K562 (cell line): ENCODE results near the gene CDC6. TPM values are rescaled to one million over a fixed set of nuclear protein-coding genes. Genes with fewer than 3 reads are reported as not detected.

Source experiments
- BCOR ChIP-seq: fragments of 450-650 bp; IDR thresholded peaks from 2 replicates; pipeline ENCODE4 v1.6.1; 2016
- COPS2 ChIP-seq: fragments of 450-650 bp; conservative IDR thresholded peaks from 2 replicates; pipeline ENCODE4 v1.6.1; 2016; ENCODE audit warnings: mild to moderate bottlenecking, moderate library complexity
- ILK ChIP-seq: fragments of 450-650 bp; IDR thresholded peaks from 2 replicates; pipeline ENCODE4 v1.6.1; 2016; ENCODE audit warnings: missing genetic modification characterization, low read depth, mild to moderate bottlenecking, missing compliant biosample characterization, moderate library complexity, borderline replicate concordance
- KDM5B ChIP-seq: fragments of 200-600 bp; sonication (generic); IDR thresholded peaks from 2 replicates; pipeline ENCODE4 v1.6.1; 2012; ENCODE audit warnings: low read depth, mild to moderate bottlenecking, moderate library complexity, low read length, control low read depth, inconsistent platforms; ENCODE audit not compliant: insufficient replicate concordance
- NONO ChIP-seq, 2 experiments: fragments of 200-400 bp in 1 of 2; fragments of 450-650 bp in 1 of 2; formaldehyde crosslinking in 1 of 2; IDR thresholded peaks; 2 replicates each; pipeline ENCODE4 v1.6.1; 2017; ENCODE audit warnings: low read depth in 2 of 2, mild to moderate bottlenecking in 2 of 2, moderate library complexity in 2 of 2, low read length in 1 of 2
- RAD21 ChIP-seq, 2 experiments: fragments of 250-450 bp in 1 of 2; fragments of 450-650 bp in 1 of 2; sonication (Bioruptor Pico) in 1 of 2; formaldehyde crosslinking in 1 of 2; IDR thresholded peaks in 1 of 2; conservative IDR thresholded peaks in 1 of 2; 2 replicates each; pipeline versions ENCODE4 v1.4.0 to v1.8.0; 2020 to 2022; ENCODE audit warnings: mild to moderate bottlenecking in 2 of 2, moderate library complexity in 1 of 2
- SRSF3 ChIP-seq: fragments of 200-400 bp; formaldehyde crosslinking; IDR thresholded peaks from 2 replicates; pipeline ENCODE4 v1.6.1; 2016; ENCODE audit warnings: mild to moderate bottlenecking, low read length, moderate library complexity; ENCODE audit not compliant: insufficient read depth
- polyA plus RNA-seq, 8 experiments: library from polyadenylated mRNA; depleted of rRNA in 4 of 8; stranded (reverse) in 5 of 8; unstranded in 3 of 8; fragments of >200 nt; fragmentation: Nextera tagmentation in 2 of 8; fragmentation: Illumina TruSeq in 1 of 8; extraction: Ambion mirVana in 2 of 8; extraction: Trizol in 1 of 8; gene quantifications; 2 replicates each; pipeline versions ENCODE4 v1.2.1 to v1.2.3, GENCODE V29; 2011 to 2014; ENCODE audit warnings: inconsistent platforms in 1 of 8, missing spikeins in 1 of 8
- total RNA-seq, 7 experiments: library from RNA; depleted of rRNA in 6 of 7; stranded (reverse); fragments of >200 nt in 6 of 7; fragmentation: Illumina TruSeq in 2 of 7; extraction: Trizol in 2 of 7; gene quantifications; 2 replicates each; pipeline versions ENCODE4 v1.2.1 to v1.2.3, GENCODE V29; 2011 to 2021; ENCODE audit warnings: low replicate concordance in 1 of 7
- TF ChIP-seq, protein P1 (sequence below): fragments of 450-650 bp; IDR thresholded peaks from 2 replicates; pipeline ENCODE4 v1.6.1; 2016; ENCODE audit warnings: antibody characterized with exemption
- TF ChIP-seq, protein P2 (sequence below): fragments of 250-450 bp; sonication (Bioruptor Pico); IDR thresholded peaks from 2 replicates; pipeline ENCODE4 v1.4.0; 2020; ENCODE audit warnings: mild to moderate bottlenecking, moderate library complexity, borderline replicate concordance
- TF ChIP-seq, protein P3 (sequence below): fragments of 250-450 bp; sonication (Bioruptor Pico); IDR thresholded peaks from 2 replicates; pipeline ENCODE4 v1.9.0; 2021; ENCODE audit warnings: mild to moderate bottlenecking, inconsistent platforms
- TF ChIP-seq, protein P4 (sequence below): fragments of 450-650 bp; IDR thresholded peaks from 2 replicates; pipeline ENCODE4 v1.6.1; 2017; ENCODE audit warnings: antibody characterized with exemption, mild to moderate bottlenecking
- TF ChIP-seq, protein P5 (sequence below): fragments of 250-450 bp; sonication (Bioruptor Pico); IDR thresholded peaks from 2 replicates; pipeline ENCODE4 v1.5.0; 2020; ENCODE audit warnings: mild to moderate bottlenecking, borderline replicate concordance

CDC6 gene
- total and polyA plus RNA-seq, 9 of the 15 experiments (the other 6 are each of a cell fraction or from before 2014, with no cell fraction given), result 29.6 to 141 (median 106) TPM

DNA sequence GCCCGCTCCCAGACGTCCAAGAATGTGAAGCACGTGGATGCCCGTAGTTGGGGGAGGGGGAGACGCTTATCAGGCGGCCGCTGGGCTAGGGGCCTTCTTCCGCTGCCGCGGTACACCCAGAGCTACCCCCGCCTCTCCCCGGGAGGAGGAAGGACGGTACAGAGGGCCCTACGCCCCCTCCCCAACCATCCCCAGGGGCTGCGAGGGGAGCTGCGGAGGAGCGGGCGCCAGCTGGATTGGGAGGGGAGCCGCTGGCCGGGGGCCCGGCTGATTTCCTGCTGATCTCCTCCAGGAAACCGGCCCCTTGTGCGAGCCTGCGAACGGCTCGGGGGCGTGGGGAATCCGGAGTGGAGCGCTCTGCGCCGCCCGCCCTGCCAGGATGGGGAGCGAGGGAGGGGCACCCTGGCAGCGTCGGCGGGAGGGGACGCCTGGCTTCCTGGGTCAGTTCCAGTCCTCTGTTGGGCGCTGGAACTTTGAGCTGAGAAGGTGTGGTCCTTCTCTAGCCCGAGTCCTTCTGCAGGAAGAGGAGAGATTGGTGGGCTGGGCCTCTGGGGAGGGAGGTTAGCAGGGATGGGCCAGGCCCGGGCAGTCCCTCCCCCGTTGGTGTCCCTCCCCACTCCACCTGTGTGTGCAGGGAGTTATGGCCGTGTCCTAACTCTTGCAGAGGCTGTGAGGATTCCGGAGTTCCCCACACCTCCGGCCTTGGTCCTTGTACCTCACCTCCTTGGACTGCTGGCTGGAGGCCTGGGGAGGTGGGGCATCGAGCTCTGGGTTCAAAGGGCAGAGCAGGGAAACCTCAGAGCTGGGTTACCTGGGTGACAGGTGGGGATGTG is 57.7 kb downstream of the CDC6 start (continued):
- TF ChIP-seq, protein P1, sequence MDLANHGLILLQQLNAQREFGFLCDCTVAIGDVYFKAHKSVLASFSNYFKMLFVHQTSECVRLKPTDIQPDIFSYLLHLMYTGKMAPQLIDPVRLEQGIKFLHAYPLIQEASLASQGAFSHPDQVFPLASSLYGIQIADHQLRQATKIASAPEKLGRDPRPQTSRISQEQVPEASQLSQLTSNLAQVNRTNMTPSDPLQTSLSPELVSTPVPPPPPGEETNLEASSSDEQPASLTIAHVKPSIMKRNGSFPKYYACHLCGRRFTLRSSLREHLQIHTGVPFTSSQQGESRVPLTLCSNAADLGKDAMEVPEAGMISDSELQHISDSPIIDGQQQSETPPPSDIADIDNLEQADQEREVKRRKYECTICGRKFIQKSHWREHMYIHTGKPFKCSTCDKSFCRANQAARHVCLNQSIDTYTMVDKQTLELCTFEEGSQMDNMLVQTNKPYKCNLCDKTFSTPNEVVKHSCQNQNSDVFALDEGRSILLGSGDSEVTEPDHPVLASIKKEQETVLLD, result peak; percentile 62; the same call in 1 of the 2 replicates
- TF ChIP-seq, protein P2, sequence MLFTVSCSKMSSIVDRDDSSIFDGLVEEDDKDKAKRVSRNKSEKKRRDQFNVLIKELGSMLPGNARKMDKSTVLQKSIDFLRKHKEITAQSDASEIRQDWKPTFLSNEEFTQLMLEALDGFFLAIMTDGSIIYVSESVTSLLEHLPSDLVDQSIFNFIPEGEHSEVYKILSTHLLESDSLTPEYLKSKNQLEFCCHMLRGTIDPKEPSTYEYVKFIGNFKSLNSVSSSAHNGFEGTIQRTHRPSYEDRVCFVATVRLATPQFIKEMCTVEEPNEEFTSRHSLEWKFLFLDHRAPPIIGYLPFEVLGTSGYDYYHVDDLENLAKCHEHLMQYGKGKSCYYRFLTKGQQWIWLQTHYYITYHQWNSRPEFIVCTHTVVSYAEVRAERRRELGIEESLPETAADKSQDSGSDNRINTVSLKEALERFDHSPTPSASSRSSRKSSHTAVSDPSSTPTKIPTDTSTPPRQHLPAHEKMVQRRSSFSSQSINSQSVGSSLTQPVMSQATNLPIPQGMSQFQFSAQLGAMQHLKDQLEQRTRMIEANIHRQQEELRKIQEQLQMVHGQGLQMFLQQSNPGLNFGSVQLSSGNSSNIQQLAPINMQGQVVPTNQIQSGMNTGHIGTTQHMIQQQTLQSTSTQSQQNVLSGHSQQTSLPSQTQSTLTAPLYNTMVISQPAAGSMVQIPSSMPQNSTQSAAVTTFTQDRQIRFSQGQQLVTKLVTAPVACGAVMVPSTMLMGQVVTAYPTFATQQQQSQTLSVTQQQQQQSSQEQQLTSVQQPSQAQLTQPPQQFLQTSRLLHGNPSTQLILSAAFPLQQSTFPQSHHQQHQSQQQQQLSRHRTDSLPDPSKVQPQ, result no peak
- TF ChIP-seq KDM5B (no peak), RAD21 (CRISPR knock-in tag; conservative IDR thresholded peaks at IDR 0.05 in 1 of 2, IDR thresholded peaks at IDR 0.05 in 1 of 2) (no peak), COPS2 (no peak), ILK (tag) (no peak), NONO (IDR thresholded peaks at IDR 0.05; ENCODE audit: low read depth in 2 of 2, low read length in 1 of 2) (no peak), BCOR (no peak), SRSF3 (no peak)
- TF ChIP-seq, protein P3, sequence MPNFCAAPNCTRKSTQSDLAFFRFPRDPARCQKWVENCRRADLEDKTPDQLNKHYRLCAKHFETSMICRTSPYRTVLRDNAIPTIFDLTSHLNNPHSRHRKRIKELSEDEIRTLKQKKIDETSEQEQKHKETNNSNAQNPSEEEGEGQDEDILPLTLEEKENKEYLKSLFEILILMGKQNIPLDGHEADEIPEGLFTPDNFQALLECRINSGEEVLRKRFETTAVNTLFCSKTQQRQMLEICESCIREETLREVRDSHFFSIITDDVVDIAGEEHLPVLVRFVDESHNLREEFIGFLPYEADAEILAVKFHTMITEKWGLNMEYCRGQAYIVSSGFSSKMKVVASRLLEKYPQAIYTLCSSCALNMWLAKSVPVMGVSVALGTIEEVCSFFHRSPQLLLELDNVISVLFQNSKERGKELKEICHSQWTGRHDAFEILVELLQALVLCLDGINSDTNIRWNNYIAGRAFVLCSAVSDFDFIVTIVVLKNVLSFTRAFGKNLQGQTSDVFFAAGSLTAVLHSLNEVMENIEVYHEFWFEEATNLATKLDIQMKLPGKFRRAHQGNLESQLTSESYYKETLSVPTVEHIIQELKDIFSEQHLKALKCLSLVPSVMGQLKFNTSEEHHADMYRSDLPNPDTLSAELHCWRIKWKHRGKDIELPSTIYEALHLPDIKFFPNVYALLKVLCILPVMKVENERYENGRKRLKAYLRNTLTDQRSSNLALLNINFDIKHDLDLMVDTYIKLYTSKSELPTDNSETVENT (CRISPR knock-in tag), result no peak
- TF ChIP-seq, protein P4, sequence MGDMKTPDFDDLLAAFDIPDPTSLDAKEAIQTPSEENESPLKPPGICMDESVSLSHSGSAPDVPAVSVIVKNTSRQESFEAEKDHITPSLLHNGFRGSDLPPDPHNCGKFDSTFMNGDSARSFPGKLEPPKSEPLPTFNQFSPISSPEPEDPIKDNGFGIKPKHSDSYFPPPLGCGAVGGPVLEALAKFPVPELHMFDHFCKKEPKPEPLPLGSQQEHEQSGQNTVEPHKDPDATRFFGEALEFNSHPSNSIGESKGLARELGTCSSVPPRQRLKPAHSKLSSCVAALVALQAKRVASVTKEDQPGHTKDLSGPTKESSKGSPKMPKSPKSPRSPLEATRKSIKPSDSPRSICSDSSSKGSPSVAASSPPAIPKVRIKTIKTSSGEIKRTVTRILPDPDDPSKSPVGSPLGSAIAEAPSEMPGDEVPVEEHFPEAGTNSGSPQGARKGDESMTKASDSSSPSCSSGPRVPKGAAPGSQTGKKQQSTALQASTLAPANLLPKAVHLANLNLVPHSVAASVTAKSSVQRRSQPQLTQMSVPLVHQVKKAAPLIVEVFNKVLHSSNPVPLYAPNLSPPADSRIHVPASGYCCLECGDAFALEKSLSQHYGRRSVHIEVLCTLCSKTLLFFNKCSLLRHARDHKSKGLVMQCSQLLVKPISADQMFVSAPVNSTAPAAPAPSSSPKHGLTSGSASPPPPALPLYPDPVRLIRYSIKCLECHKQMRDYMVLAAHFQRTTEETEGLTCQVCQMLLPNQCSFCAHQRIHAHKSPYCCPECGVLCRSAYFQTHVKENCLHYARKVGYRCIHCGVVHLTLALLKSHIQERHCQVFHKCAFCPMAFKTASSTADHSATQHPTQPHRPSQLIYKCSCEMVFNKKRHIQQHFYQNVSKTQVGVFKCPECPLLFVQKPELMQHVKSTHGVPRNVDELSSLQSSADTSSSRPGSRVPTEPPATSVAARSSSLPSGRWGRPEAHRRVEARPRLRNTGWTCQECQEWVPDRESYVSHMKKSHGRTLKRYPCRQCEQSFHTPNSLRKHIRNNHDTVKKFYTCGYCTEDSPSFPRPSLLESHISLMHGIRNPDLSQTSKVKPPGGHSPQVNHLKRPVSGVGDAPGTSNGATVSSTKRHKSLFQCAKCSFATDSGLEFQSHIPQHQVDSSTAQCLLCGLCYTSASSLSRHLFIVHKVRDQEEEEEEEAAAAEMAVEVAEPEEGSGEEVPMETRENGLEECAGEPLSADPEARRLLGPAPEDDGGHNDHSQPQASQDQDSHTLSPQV, result peak; percentile 53; the same call in 1 of the 2 replicates
- TF ChIP-seq, protein P5, sequence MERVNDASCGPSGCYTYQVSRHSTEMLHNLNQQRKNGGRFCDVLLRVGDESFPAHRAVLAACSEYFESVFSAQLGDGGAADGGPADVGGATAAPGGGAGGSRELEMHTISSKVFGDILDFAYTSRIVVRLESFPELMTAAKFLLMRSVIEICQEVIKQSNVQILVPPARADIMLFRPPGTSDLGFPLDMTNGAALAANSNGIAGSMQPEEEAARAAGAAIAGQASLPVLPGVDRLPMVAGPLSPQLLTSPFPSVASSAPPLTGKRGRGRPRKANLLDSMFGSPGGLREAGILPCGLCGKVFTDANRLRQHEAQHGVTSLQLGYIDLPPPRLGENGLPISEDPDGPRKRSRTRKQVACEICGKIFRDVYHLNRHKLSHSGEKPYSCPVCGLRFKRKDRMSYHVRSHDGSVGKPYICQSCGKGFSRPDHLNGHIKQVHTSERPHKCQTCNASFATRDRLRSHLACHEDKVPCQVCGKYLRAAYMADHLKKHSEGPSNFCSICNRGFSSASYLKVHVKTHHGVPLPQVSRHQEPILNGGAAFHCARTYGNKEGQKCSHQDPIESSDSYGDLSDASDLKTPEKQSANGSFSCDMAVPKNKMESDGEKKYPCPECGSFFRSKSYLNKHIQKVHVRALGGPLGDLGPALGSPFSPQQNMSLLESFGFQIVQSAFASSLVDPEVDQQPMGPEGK (CRISPR knock-in tag), result no peak
